GM12878 (cell line): ENCODE data around the gene DGKB. TPM values are rescaled to one million over a fixed set of nuclear protein-coding genes. Genes with fewer than 3 reads are reported as not detected.

Experiments used
- ATAC-seq: fragments of 200-7000 bp; cut with Tn5 transposase; 3 replicates; pipeline ENCODE4 v1.9.1; 2020; ENCODE audit warnings: mild to moderate bottlenecking, moderate library complexity
- BruUV-seq: library from RNA; stranded (reverse); fragments of 400-500 nt; replicated peaks from 2 replicates; lab custom pipeline; 2021; lab: Mats Ljungman, UMichigan
- CTCF ChIA-PET: fragments of 300-600 bp; sonication (Branson Sonifier 250); formaldehyde crosslinking; extraction: SDS; loops from one replicate; lab custom pipeline; 2021; ENCODE audit warnings: inconsistent platforms; lab: Yijun Ruan, JAX
- POLR2A ChIA-PET: fragments of 350-600 bp; formaldehyde crosslinking; extraction: SDS; loops from one replicate; lab custom pipeline; 2021; ENCODE audit warnings: inconsistent platforms; lab: Charles Lee
- RAD21 ChIA-PET: fragments of 300-600 bp; sonication (Branson Sonifier 250); formaldehyde crosslinking; loops from one replicate; lab custom pipeline; 2023; ENCODE audit warnings: antibody characterized with exemption; ENCODE audit not compliant: unreplicated experiment; lab: Charles Lee
- SMC1A ChIA-PET: fragments of 300-600 bp; sonication (Branson Sonifier 250); formaldehyde crosslinking; loops from one replicate; lab custom pipeline; 2023; ENCODE audit not compliant: unreplicated experiment, uncharacterized antibody; lab: Charles Lee
- DNase-seq: peaks from one replicate; pipeline ENCODE4 v3.0.0-alpha.2; 2011; ENCODE audit warnings: low read depth, low spot score
- FAIRE-seq: peaks from 3 replicates; lab custom pipeline; 2011; peaks lifted over from hg19 to GRCh38; lab: Jason Lieb, UNC
- H2AFZ ChIP-seq: 2 replicates; pipeline ENCODE4 v1.6.0; 2011; ENCODE audit warnings: low read depth, low read length, control low read depth; ENCODE audit not compliant: control insufficient read depth
- H3K27ac ChIP-seq: 2 replicates; pipeline ENCODE4 v1.5.1; 2011; ENCODE audit warnings: control low read depth; ENCODE audit not compliant: control insufficient read depth, insufficient read depth
- H3K27me3 ChIP-seq, 2 experiments: replicated peaks in 1 of 2; 2 replicates each; pipeline versions ENCODE4 v1.6.0 to v1.6.1; 2011; ENCODE audit warnings: low read length in 1 of 2; ENCODE audit not compliant: control insufficient read depth in 2 of 2, insufficient read depth in 2 of 2
- H3K36me3 ChIP-seq, 2 experiments: 2 replicates each; pipeline ENCODE4 v1.5.1; 2011; ENCODE audit warnings: low read length in 1 of 2; ENCODE audit not compliant: control insufficient read depth in 2 of 2, insufficient read depth in 2 of 2
- H3K4me1 ChIP-seq: 2 replicates; pipeline ENCODE4 v1.6.1; 2011; ENCODE audit warnings: mild to moderate bottlenecking, low read length, moderate library complexity, mixed read lengths; ENCODE audit not compliant: control insufficient read depth, insufficient read depth
- H3K4me2 ChIP-seq: 2 replicates; pipeline ENCODE4 v1.6.0; 2011; ENCODE audit warnings: control low read depth; ENCODE audit not compliant: control insufficient read depth, insufficient read depth
- H3K4me3 ChIP-seq: fragments of 200-600 bp; sonication (generic); 2 replicates; pipeline ENCODE4 v1.5.1; 2016
- H3K79me2 ChIP-seq: 2 replicates; pipeline ENCODE4 v1.6.0; 2011; ENCODE audit warnings: low read length; ENCODE audit not compliant: control insufficient read depth, insufficient read depth
- H3K9ac ChIP-seq: 2 replicates; pipeline ENCODE4 v1.8.0; 2011; ENCODE audit warnings: low read length, control low read depth, mixed read lengths; ENCODE audit not compliant: control insufficient read depth, insufficient read depth
- H3K9me3 ChIP-seq: replicated peaks from 3 replicates; pipeline ENCODE4 v1.5.1; 2011; ENCODE audit warnings: mild to moderate bottlenecking, low read length; ENCODE audit not compliant: control insufficient read depth, insufficient read depth
- H4K20me1 ChIP-seq: 2 replicates; pipeline ENCODE4 v1.6.0; 2011; ENCODE audit not compliant: control insufficient read depth, insufficient read depth
- BRCA1 ChIP-seq: IDR thresholded peaks from 2 replicates; pipeline ENCODE4 v1.6.1; 2011; ENCODE audit warnings: low read depth, low read length, improper control_type of control experiment
- CHD1 ChIP-seq: IDR thresholded peaks from 2 replicates; pipeline ENCODE4 v1.6.1; 2012; ENCODE audit warnings: low read depth, low read length, improper control_type of control experiment
- ESRRA ChIP-seq: IDR thresholded peaks from 2 replicates; pipeline ENCODE4 v1.6.1; 2012; ENCODE audit warnings: mild to moderate bottlenecking, low read length, improper control_type of control experiment
- IKZF1 ChIP-seq: fragments of 450-650 bp; conservative IDR thresholded peaks from 2 replicates; pipeline ENCODE4 v1.6.1; 2017; ENCODE audit warnings: antibody characterized with exemption, mild to moderate bottlenecking
- PAX5 ChIP-seq: IDR thresholded peaks from 2 replicates; pipeline ENCODE4 v1.6.1; 2011; ENCODE audit warnings: low read depth, low read length, borderline replicate concordance
- POU2F2 ChIP-seq: IDR thresholded peaks from 3 replicates; pipeline ENCODE4 v1.6.1; 2011; ENCODE audit warnings: low read depth, mild to moderate bottlenecking, low read length, borderline replicate concordance
- USF1 ChIP-seq: IDR thresholded peaks from 2 replicates; pipeline ENCODE4 v1.6.1; 2011; ENCODE audit warnings: borderline replicate concordance, low read depth, mild to moderate bottlenecking, moderate library complexity, mixed read lengths, low read length; ENCODE audit not compliant: insufficient read depth; ENCODE audit errors: extremely low read length
- ZBTB4 ChIP-seq: fragments of 450-650 bp; formaldehyde crosslinking; IDR thresholded peaks from 2 replicates; pipeline ENCODE4 v1.4.0; 2022; ENCODE audit warnings: mild to moderate bottlenecking, moderate library complexity
- WGBS: methylation state at CpG from one replicate; pipeline ENCODE4 v1.1.6; 2016; ENCODE audit warnings: low lambda C conversion rate; ENCODE audit not compliant: insufficient replicate concordance, insufficient coverage; ENCODE audit errors: missing lambda C conversion rate; 5-methylcytosine and 5-hydroxymethylcytosine counted together
- in situ Hi-C: fragments of 300-500 bp; cut with MboI; formaldehyde crosslinking; loops from 9 replicates; pipeline ENCODE4 v1.14.3; 2018; ENCODE audit warnings: mixed read lengths
- intact Hi-C: fragments of 100-400 bp; cut with micrococcal nuclease; formaldehyde crosslinking; loops from one replicate; pipeline ENCODE4 v1.14.2; 2022; ENCODE audit not compliant: unreplicated experiment
- polyA plus RNA-seq, 11 experiments: library from polyadenylated mRNA; depleted of rRNA in 4 of 11; unstranded in 6 of 11; stranded (reverse) in 5 of 11; fragments of >200 nt; fragmentation: Nextera tagmentation in 4 of 11; fragmentation: Illumina TruSeq in 1 of 11; extraction: Ambion mirVana in 4 of 11; extraction: Trizol in 1 of 11; gene quantifications; 1 replicate in 1 of 11; 2 replicates in 10 of 11; pipeline versions ENCODE4 v1.2.1 to v1.2.3, GENCODE V29; 2011 to 2016; ENCODE audit warnings: inconsistent platforms in 2 of 11, missing spikeins in 2 of 11, low read depth in 1 of 11
- total RNA-seq, 4 experiments: library from RNA; depleted of rRNA in 3 of 4; stranded (reverse); fragments of >200 nt in 3 of 4; fragmentation: Illumina TruSeq in 1 of 4; extraction: Trizol in 1 of 4; gene quantifications; 2 replicates each; pipeline versions ENCODE4 v1.2.1 to v1.2.3, GENCODE V29; 2013 to 2021
- TF ChIP-seq, protein P1 (sequence below): fragments of 450-650 bp; IDR thresholded peaks from 2 replicates; pipeline ENCODE4 v1.6.1; 2017; ENCODE audit warnings: mild to moderate bottlenecking, moderate library complexity

Gene DGKB
- total and polyA plus RNA-seq, 10 of the 15 experiments (the other 5 are each of a cell fraction or from before 2014, with no cell fraction given) = 0.02 to 0.10 (median 0.04) TPM; not detected in 6

- ChIA-PET SMC1A (interaction anchor here (1.1 kb wide), 1 partner anchor 12 kb away, joined by 6 read pairs; no protein-coding TSS in a partner anchor), RAD21 (no interaction called here), CTCF (interaction anchor here (1.2 kb wide), 1 partner anchor 33 kb away, joined by 3 read pairs; no protein-coding TSS in a partner anchor), POLR2A (no interaction called here)
- no peak for FAIRE-seq
- H3K36me3 ChIP-seq = no peaks in the 10 kb centered on the region
- no TSS peak for BruUV-seq
- ATAC-seq = no peak
- no peak for TF ChIP-seq ZBTB4 (CRISPR knock-in tag)
- no peak for TF ChIP-seq POU2F2
- no peak for TF ChIP-seq CHD1
- no peak for TF ChIP-seq BRCA1
- TF ChIP-seq USF1 = no peak
- TF ChIP-seq, protein P1, sequence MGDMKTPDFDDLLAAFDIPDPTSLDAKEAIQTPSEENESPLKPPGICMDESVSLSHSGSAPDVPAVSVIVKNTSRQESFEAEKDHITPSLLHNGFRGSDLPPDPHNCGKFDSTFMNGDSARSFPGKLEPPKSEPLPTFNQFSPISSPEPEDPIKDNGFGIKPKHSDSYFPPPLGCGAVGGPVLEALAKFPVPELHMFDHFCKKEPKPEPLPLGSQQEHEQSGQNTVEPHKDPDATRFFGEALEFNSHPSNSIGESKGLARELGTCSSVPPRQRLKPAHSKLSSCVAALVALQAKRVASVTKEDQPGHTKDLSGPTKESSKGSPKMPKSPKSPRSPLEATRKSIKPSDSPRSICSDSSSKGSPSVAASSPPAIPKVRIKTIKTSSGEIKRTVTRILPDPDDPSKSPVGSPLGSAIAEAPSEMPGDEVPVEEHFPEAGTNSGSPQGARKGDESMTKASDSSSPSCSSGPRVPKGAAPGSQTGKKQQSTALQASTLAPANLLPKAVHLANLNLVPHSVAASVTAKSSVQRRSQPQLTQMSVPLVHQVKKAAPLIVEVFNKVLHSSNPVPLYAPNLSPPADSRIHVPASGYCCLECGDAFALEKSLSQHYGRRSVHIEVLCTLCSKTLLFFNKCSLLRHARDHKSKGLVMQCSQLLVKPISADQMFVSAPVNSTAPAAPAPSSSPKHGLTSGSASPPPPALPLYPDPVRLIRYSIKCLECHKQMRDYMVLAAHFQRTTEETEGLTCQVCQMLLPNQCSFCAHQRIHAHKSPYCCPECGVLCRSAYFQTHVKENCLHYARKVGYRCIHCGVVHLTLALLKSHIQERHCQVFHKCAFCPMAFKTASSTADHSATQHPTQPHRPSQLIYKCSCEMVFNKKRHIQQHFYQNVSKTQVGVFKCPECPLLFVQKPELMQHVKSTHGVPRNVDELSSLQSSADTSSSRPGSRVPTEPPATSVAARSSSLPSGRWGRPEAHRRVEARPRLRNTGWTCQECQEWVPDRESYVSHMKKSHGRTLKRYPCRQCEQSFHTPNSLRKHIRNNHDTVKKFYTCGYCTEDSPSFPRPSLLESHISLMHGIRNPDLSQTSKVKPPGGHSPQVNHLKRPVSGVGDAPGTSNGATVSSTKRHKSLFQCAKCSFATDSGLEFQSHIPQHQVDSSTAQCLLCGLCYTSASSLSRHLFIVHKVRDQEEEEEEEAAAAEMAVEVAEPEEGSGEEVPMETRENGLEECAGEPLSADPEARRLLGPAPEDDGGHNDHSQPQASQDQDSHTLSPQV = no peak
- no peak for TF ChIP-seq ESRRA
- TF ChIP-seq IKZF1 = no peak
- no peak for TF ChIP-seq PAX5
- in situ Hi-C loops = no loop called here
- 0% methylated on average over 1 of the region's 1 CpG for WGBS
- H3K4me1 ChIP-seq = no peaks in the 10 kb centered on the region
- H3K4me2 ChIP-seq = no peak overlapping the region
- no peak overlapping the region for H3K4me3 ChIP-seq
- no peak for DNase-seq
- H3K9ac ChIP-seq = no peak overlapping the region
- H3K27ac ChIP-seq = no peak overlapping the region
- intact Hi-C loops = no loop called here
- no peaks in the 10 kb centered on the region for H3K79me2 ChIP-seq
- no peak overlapping the region for H2AFZ ChIP-seq
- no peaks in the 10 kb centered on the region for H3K27me3 ChIP-seq
- no peaks in the 10 kb centered on the region for H3K9me3 ChIP-seq
- no peaks in the 10 kb centered on the region for H4K20me1 ChIP-seq
Observed at GRCh38 chr7:14425559-14425958, 477.0 kb downstream of the DGKB start.
